HEK293 (cell line): ENCODE data around the gene LNPK.

Experiments
- HOXA7 ChIP-seq: sonication (generic); formaldehyde crosslinking; IDR thresholded peaks from 2 replicates; pipeline ENCODE4 v1.8.1; 2022; ENCODE audit warnings: missing genetic modification reagents, borderline replicate concordance
- MZF1 ChIP-seq: fragments of 450-650 bp; formaldehyde crosslinking; IDR thresholded peaks from 2 replicates; pipeline ENCODE4 v1.5.1; 2017; ENCODE audit warnings: missing biosample characterization, missing genetic modification characterization, borderline replicate concordance
- REPIN1 ChIP-seq: fragments of 450-650 bp; formaldehyde crosslinking; IDR thresholded peaks from 2 replicates; pipeline ENCODE4 v1.5.1; 2017; ENCODE audit warnings: missing biosample characterization, missing genetic modification characterization, low read depth
- YY1 ChIP-seq: fragments of 450-650 bp; formaldehyde crosslinking; IDR thresholded peaks from 2 replicates; pipeline ENCODE4 v1.5.1; 2018; ENCODE audit warnings: missing biosample characterization, missing genetic modification characterization
- ZNF211 ChIP-seq: fragments of 450-650 bp; formaldehyde crosslinking; IDR thresholded peaks from 2 replicates; pipeline ENCODE4 v1.5.1; 2016; ENCODE audit warnings: low read depth, missing biosample characterization, missing genetic modification characterization
- ZNF23 ChIP-seq: fragments of 450-650 bp; formaldehyde crosslinking; IDR thresholded peaks from 2 replicates; pipeline ENCODE4 v1.5.1; 2016; ENCODE audit warnings: missing biosample characterization, missing genetic modification characterization, borderline replicate concordance
- TF ChIP-seq, protein P1 (sequence below): fragments of 450-650 bp; formaldehyde crosslinking; IDR thresholded peaks from 2 replicates; pipeline ENCODE4 v1.5.1; 2016; ENCODE audit warnings: missing biosample characterization, missing genetic modification characterization
- TF ChIP-seq, protein P2 (sequence below): fragments of 450-650 bp; formaldehyde crosslinking; IDR thresholded peaks from 2 replicates; pipeline ENCODE4 v1.5.1; 2016; ENCODE audit warnings: missing biosample characterization, missing genetic modification characterization

DNA sequence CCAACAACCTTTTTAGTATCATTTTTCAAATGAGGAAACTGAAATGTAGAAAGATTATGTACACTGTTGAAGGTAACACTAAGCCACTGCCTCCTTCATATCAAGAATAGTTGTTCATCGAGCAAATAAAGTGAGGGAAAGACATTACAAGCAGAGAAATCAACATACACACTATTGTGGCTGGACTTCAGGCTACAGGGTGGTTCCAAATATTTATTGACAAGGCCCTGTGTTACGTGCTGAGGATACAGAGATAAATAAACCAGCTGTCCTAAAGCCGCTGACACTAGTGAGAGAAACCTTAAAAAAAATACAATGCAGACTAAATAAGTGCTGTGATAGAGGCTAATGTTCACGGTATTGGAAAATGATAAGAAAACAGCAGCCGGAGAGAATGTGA lies 1.9 kb upstream of the LNPK start:
- TF ChIP-seq, protein P1, sequence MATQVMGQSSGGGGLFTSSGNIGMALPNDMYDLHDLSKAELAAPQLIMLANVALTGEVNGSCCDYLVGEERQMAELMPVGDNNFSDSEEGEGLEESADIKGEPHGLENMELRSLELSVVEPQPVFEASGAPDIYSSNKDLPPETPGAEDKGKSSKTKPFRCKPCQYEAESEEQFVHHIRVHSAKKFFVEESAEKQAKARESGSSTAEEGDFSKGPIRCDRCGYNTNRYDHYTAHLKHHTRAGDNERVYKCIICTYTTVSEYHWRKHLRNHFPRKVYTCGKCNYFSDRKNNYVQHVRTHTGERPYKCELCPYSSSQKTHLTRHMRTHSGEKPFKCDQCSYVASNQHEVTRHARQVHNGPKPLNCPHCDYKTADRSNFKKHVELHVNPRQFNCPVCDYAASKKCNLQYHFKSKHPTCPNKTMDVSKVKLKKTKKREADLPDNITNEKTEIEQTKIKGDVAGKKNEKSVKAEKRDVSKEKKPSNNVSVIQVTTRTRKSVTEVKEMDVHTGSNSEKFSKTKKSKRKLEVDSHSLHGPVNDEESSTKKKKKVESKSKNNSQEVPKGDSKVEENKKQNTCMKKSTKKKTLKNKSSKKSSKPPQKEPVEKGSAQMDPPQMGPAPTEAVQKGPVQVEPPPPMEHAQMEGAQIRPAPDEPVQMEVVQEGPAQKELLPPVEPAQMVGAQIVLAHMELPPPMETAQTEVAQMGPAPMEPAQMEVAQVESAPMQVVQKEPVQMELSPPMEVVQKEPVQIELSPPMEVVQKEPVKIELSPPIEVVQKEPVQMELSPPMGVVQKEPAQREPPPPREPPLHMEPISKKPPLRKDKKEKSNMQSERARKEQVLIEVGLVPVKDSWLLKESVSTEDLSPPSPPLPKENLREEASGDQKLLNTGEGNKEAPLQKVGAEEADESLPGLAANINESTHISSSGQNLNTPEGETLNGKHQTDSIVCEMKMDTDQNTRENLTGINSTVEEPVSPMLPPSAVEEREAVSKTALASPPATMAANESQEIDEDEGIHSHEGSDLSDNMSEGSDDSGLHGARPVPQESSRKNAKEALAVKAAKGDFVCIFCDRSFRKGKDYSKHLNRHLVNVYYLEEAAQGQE (tag by site-specific recombination): no peak
- TF ChIP-seq REPIN1 (tag by site-specific recombination) (no peak), ZNF23 (no peak), MZF1 (tag by site-specific recombination) (no peak), HOXA7 (CRISPR knock-in tag) (no peak), ZNF211 (tag by site-specific recombination) (no peak), YY1 (tag by site-specific recombination) (no peak)
- TF ChIP-seq, protein P2, sequence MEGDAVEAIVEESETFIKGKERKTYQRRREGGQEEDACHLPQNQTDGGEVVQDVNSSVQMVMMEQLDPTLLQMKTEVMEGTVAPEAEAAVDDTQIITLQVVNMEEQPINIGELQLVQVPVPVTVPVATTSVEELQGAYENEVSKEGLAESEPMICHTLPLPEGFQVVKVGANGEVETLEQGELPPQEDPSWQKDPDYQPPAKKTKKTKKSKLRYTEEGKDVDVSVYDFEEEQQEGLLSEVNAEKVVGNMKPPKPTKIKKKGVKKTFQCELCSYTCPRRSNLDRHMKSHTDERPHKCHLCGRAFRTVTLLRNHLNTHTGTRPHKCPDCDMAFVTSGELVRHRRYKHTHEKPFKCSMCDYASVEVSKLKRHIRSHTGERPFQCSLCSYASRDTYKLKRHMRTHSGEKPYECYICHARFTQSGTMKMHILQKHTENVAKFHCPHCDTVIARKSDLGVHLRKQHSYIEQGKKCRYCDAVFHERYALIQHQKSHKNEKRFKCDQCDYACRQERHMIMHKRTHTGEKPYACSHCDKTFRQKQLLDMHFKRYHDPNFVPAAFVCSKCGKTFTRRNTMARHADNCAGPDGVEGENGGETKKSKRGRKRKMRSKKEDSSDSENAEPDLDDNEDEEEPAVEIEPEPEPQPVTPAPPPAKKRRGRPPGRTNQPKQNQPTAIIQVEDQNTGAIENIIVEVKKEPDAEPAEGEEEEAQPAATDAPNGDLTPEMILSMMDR: no peak
